ENCODE data around the gene IFNA2. TPM values are rescaled to one million over a fixed set of nuclear protein-coding genes. Genes with fewer than 3 reads are reported as not detected.

The IFNA2 gene
- 0.11 TPM in 1 of 2 replicates, not detected in the other for total RNA-seq

DNA sequence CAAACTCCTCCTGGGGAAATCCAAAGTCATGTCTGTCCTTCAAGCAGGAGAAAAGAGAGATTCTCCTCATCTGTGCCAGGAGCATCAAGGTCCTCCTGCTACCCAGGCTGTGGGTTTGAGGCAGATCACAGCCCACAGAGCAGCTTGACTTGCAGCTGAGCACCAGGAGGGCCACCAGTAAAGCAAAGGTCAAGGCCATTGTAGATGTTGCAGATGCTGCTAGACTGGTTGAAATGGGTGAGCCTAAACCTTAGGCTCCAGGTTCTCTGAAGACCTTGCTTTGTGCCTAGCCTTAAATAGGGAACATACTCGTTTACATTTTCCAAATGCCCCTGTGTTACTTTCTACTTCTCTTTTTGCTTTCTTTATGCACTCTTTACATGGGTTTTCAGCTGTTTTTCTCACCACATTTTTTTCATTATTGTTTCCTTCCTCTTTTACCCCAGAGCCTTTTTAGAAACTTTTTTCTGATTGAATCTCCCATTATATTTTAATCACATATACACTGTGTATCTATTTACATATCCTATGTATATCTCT, at the start of gene IFNA2:
Gene IFNA2, minus strand, starts transcription at position 268 of the 540 bp plus-strand sequence. Its CDS starts 69 bp downstream, at position 199.

DNA sequence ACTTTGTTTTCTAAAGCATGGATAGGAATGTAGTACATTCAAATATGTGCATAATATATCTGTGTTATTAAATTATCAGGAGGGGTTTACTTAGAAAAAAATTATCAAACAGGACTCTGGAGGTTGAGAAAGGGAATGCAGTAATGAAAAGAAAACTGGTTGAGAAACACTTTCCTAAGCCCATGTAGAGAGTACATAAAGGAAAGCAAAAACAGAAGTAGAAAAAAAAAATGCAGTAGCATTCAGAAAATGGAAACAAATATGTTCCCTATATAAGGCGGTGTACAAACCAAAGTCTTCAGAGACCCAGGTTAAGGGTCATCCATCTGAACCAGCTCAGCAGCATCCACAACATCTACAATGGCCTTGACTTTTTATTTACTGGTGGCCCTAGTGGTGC, 23.6 kb upstream of the IFNA2 start, which contains the start of gene IFNA8:
Gene IFNA8, plus strand, starts transcription at position 301 of the 400 bp plus-strand sequence. Its CDS starts 60 bp downstream, at position 361.

DNA sequence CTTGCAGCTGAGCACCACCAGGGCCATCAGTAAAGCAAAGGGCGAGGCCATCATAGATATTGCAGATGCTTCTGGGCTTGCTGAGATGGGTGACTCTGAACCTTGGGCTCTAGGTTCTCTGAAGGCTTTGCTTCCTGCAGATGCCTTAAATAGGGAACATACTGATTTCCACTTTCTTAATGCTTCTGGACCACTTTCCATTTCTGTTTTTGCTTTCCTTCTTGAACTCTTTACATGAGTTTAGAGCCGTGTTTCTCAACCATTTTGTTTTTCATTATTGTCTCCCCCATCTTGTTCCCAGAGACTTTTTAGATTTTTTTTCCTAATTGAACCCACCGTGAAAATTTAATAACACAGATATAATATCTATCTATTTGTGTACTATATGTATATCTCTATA, 17.2 kb downstream of the IFNA2 start, which contains the start of gene IFNA13:
Gene IFNA13, minus strand, starts transcription at position 101 of the 400 bp plus-strand sequence. Its CDS starts 47 bp downstream, at position 54.

DNA sequence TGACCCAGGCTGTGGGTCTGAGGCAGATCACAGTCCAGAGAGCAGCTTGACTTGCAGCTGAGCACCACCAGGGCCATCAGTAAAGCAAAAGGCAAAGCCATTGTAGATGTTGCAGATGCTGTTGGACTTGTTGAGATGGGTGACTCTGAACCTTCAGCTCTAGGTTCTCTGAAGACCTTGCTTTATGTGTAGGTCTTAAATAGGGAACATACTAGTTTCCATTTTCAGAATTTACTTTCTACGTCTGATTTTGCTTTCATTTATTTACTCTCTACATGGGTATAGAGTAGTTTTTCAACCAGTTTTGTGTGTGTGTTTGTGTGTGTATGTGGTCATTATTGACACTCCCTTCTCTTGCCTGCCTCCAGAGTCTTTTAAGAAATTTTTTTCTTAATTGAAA, 34.4 kb downstream of the IFNA2 start, which contains the start of gene IFNA6:
Gene IFNA6, minus strand, starts transcription at position 101 of the 400 bp plus-strand sequence. Its CDS starts 0 bp downstream, at position 101.

DNA sequence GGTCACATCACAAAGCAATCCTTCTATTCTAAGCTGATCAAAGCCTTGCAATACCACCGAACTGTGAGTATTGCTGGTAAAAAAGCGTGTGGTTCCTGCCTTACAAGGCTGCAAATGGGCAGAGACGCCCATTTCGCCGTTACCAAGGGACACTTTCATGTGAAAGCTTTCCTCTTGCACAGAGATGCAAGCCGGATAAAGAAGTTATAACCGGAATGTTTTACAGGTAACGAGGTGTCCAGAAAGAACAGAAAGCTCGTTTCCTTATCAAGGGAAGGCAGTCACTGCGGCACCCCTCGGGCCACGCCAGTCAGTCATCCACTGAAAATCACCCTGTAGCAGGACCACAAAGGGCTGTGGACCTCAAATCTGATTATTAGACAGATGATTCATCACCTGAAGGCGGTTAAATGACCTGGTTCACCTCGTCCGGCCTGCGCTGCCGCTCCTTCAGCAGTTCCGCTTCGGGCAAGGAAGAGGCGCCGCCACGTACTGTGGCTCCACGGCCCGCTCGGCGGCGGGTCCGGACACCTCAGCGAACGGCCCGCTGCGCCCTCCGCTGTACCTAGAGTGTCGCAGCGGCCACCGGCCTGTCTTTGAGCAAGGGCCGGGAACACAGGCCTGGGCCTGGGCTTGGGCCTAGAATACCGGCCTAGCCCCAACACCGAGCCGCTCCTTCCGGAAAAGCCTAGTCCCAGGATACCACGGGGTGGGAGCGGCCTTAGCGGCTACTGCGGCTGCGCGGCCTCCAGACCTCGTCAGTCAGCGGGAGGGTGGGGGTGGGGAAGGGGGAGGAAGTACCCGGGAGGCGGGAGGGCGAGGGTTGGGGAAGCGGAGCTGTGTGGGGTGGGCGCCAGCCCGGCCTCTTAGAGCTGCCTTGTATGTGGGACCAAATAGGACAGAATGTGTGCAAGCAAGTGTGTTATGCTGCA, 50.2 kb downstream of the IFNA2 start, which contains the start of gene KLHL9:
Gene KLHL9, minus strand, starts transcription at position 704 of the 932 bp plus-strand sequence. Its CDS starts 545 bp downstream, at position 159.

Other genes with a start within 250 kb of the IFNA2 start
- not detected in 2 replicates for gene IFNW1, start 243.6 kb downstream of the IFNA2 start, total RNA-seq
- not detected in 2 replicates for gene IFNA21, start 218.7 kb downstream of the IFNA2 start, total RNA-seq
- gene IFNA4, start 197.8 kb downstream of the IFNA2 start, total RNA-seq: not detected in 2 replicates
- gene IFNA7, start 183.2 kb downstream of the IFNA2 start, total RNA-seq: not detected in 2 replicates
- not detected in 2 replicates for gene IFNA10, start 178.3 kb downstream of the IFNA2 start, total RNA-seq
- not detected in 2 replicates for gene IFNA16, start 168.1 kb downstream of the IFNA2 start, total RNA-seq
- gene IFNA17, start 157.2 kb downstream of the IFNA2 start, total RNA-seq: not detected in 2 replicates
- gene IFNA14, start 145.4 kb downstream of the IFNA2 start, total RNA-seq: not detected in 2 replicates
- gene IFNA5, start 80.1 kb downstream of the IFNA2 start, total RNA-seq: 0.13 TPM in 1 of 2 replicates, not detected in the other
- gene KLHL9, start 50.0 kb downstream of the IFNA2 start, total RNA-seq: 50.0 and 56.1 TPM in 2 replicates
- gene IFNA6, start 34.5 kb downstream of the IFNA2 start, total RNA-seq: 0.13 TPM in 1 of 2 replicates, not detected in the other
- 0.11 TPM in 1 of 2 replicates, not detected in the other for gene IFNA13, start 17.3 kb downstream of the IFNA2 start, total RNA-seq
- not detected in 2 replicates for gene IFNA8, start 23.7 kb upstream of the IFNA2 start, total RNA-seq
- not detected in 2 replicates for gene IFNA1, start 55.0 kb upstream of the IFNA2 start, total RNA-seq
- 5.1 and 6.8 TPM in 2 replicates for gene IFNE, start 96.9 kb upstream of the IFNA2 start, total RNA-seq